HepG2 (cell line): ENCODE results near the gene IDH3A. TPM values are rescaled to one million over a fixed set of nuclear protein-coding genes. Genes with fewer than 3 reads are reported as not detected.
A peak's percentile ranks its signal among the peaks of the same experiment; 100 is the strongest.

Source experiments
- ATAC-seq: fragments of 200-7000 bp; cut with Tn5 transposase; 3 replicates; pipeline ENCODE4 v1.9.1; 2020; ENCODE audit warnings: mild to moderate bottlenecking, moderate library complexity
- BruUV-seq: library from RNA; stranded (reverse); fragments of 400-500 nt; replicated peaks from 2 replicates; lab custom pipeline; 2021; lab: Mats Ljungman, UMichigan
- CTCF ChIA-PET: fragments of 300-600 bp; formaldehyde crosslinking; extraction: SDS; loops from one replicate; lab custom pipeline; 2021; ENCODE audit warnings: low total read pairs, inconsistent platforms, low intra/inter-chr PET ratio; lab: Yijun Ruan, JAX
- POLR2A ChIA-PET: fragments of 350-600 bp; sonication (Branson Sonifier 250); formaldehyde crosslinking; loops from one replicate; lab custom pipeline; 2020; ENCODE audit warnings: antibody characterized with exemption, inconsistent platforms; lab: Yijun Ruan, JAX
- DNase-seq: peaks from one replicate; pipeline ENCODE4 v3.0.0-alpha.2; 2015; ENCODE audit warnings: low spot score
- FAIRE-seq: peaks from 3 replicates; lab custom pipeline; 2011; peaks lifted over from hg19 to GRCh38; lab: Jason Lieb, UNC
- H2AFZ ChIP-seq: one replicate; pipeline ENCODE4 v1.6.1; 2011; ENCODE audit warnings: low read length, inconsistent platforms
- H3K27ac ChIP-seq: fragments of 300-600 bp; 3 replicates; pipeline ENCODE4 v1.8.0; 2011; ENCODE audit warnings: mixed run types, mild to moderate bottlenecking, mixed read lengths, low read length, inconsistent platforms; ENCODE audit not compliant: insufficient read depth; ENCODE audit errors: extremely low read length
- H3K27me3 ChIP-seq, 2 experiments: fragments of 200-600 bp in 1 of 2; 2 replicates in 1 of 2; 3 replicates in 1 of 2; pipeline versions ENCODE4 v1.6.0 to v1.8.0; 2011; ENCODE audit warnings: low read length in 2 of 2, mild to moderate bottlenecking in 2 of 2, moderate library complexity in 2 of 2, inconsistent platforms in 1 of 2; ENCODE audit not compliant: insufficient read depth in 2 of 2, control insufficient read depth in 1 of 2
- H3K36me3 ChIP-seq, 2 experiments: fragments of 200-600 bp in 1 of 2; replicated peaks in 1 of 2; 2 replicates in 1 of 2; 3 replicates in 1 of 2; pipeline versions ENCODE4 v1.5.1 to v1.8.0; 2011; ENCODE audit warnings: low read length in 2 of 2, inconsistent platforms in 1 of 2; ENCODE audit not compliant: insufficient read depth in 2 of 2, control insufficient read depth in 1 of 2
- H3K4me1 ChIP-seq: 2 replicates; pipeline ENCODE4 v1.5.1; 2012; ENCODE audit warnings: low read length, inconsistent platforms; ENCODE audit not compliant: insufficient read depth
- H3K4me2 ChIP-seq: 2 replicates; pipeline ENCODE4 v1.6.0; 2011; ENCODE audit warnings: low read depth, low read length, inconsistent platforms
- H3K4me3 ChIP-seq, 3 experiments: fragments of 200-600 bp in 1 of 3; sonication (generic), shearing (Covaris generic) in 1 of 3; replicated peaks in 1 of 3; 2 replicates each; pipeline ENCODE4 v1.5.1; 2011 to 2016; ENCODE audit warnings: low read length in 3 of 3, inconsistent platforms in 2 of 3, low read depth in 2 of 3, mild to moderate bottlenecking in 2 of 3, control low read depth in 1 of 3, mixed read lengths in 1 of 3; ENCODE audit not compliant: insufficient read depth in 1 of 3
- H3K79me2 ChIP-seq: one replicate; pipeline ENCODE4 v1.6.1; 2011; ENCODE audit warnings: low read length, inconsistent platforms; ENCODE audit not compliant: insufficient read depth
- H3K9ac ChIP-seq: 2 replicates; pipeline ENCODE4 v1.6.0; 2011; ENCODE audit warnings: mild to moderate bottlenecking, low read depth, low read length, inconsistent platforms; ENCODE audit not compliant: insufficient read depth
- H3K9me3 ChIP-seq: 2 replicates; pipeline ENCODE4 v1.5.1; 2012; ENCODE audit warnings: mild to moderate bottlenecking, low read length
- H4K20me1 ChIP-seq: 2 replicates; pipeline ENCODE4 v1.6.0; 2011; ENCODE audit warnings: inconsistent platforms, mild to moderate bottlenecking, low read length, moderate library complexity; ENCODE audit not compliant: insufficient read depth
- ARID5B ChIP-seq: IDR thresholded peaks from 2 replicates; pipeline ENCODE4 v1.4.0; 2020; ENCODE audit warnings: mild to moderate bottlenecking, missing genetic modification reagents
- CCDC6 ChIP-seq: sonication (generic); formaldehyde crosslinking; IDR thresholded peaks from 2 replicates; pipeline ENCODE4 v1.8.1; 2022; ENCODE audit warnings: mild to moderate bottlenecking, missing genetic modification reagents, moderate library complexity
- ELF3 ChIP-seq: IDR thresholded peaks from 2 replicates; pipeline ENCODE4 v1.6.1; 2016; ENCODE audit warnings: missing genetic modification reagents, missing compliant biosample characterization
- FOSL2 ChIP-seq: sonication (generic); formaldehyde crosslinking; IDR thresholded peaks from 2 replicates; pipeline ENCODE4 v1.4.0; 2020; ENCODE audit warnings: missing genetic modification reagents
- FOXK1 ChIP-seq: sonication (generic); formaldehyde crosslinking; IDR thresholded peaks from 2 replicates; pipeline ENCODE4 v1.4.0; 2020; ENCODE audit warnings: low read depth, missing genetic modification reagents, borderline replicate concordance
- GATAD1 ChIP-seq: IDR thresholded peaks from 2 replicates; pipeline ENCODE4 v1.6.1; 2016; ENCODE audit warnings: missing genetic modification reagents, missing compliant biosample characterization
- ISL2 ChIP-seq: sonication (generic); formaldehyde crosslinking; IDR thresholded peaks from 2 replicates; pipeline ENCODE4 v1.5.0; 2020; ENCODE audit warnings: missing genetic modification reagents
- ISX ChIP-seq: sonication (generic); formaldehyde crosslinking; conservative IDR thresholded peaks from 2 replicates; pipeline ENCODE4 v1.5.0; 2020; ENCODE audit warnings: missing genetic modification reagents
- SOX13 ChIP-seq, 3 experiments: fragments of 450-650 bp in 1 of 3; sonication (generic) in 1 of 3; formaldehyde crosslinking in 1 of 3; IDR thresholded peaks in 2 of 3; conservative IDR thresholded peaks in 1 of 3; 2 replicates each; pipeline versions ENCODE4 v1.5.0 to v1.6.1; 2016 to 2020; ENCODE audit warnings: antibody characterized with exemption in 1 of 3, mild to moderate bottlenecking in 1 of 3, missing compliant biosample characterization in 1 of 3, missing genetic modification reagents in 1 of 3, moderate library complexity in 1 of 3
- TERF1 ChIP-seq: sonication (generic); formaldehyde crosslinking; IDR thresholded peaks from 2 replicates; pipeline ENCODE4 v1.8.0; 2022; ENCODE audit warnings: mild to moderate bottlenecking, missing genetic modification reagents, moderate library complexity
- UBTF ChIP-seq: sonication (generic); formaldehyde crosslinking; IDR thresholded peaks from 2 replicates; pipeline ENCODE4 v1.4.0; 2020; ENCODE audit warnings: mild to moderate bottlenecking, missing genetic modification reagents
- ZFP1 ChIP-seq: IDR thresholded peaks from 2 replicates; pipeline ENCODE4 v1.6.1; 2016
- ZNF574 ChIP-seq: sonication (generic); formaldehyde crosslinking; IDR thresholded peaks from 2 replicates; pipeline ENCODE4 v1.4.0; 2020; ENCODE audit warnings: missing genetic modification reagents
- ZSCAN20 ChIP-seq: sonication (generic); formaldehyde crosslinking; IDR thresholded peaks from 2 replicates; pipeline ENCODE4 v1.4.0; 2020; ENCODE audit warnings: missing genetic modification reagents, mild to moderate bottlenecking, borderline replicate concordance
- WGBS: methylation state at CpG from one replicate; pipeline ENCODE4 v1.1.6; 2017; ENCODE audit warnings: low lambda C conversion rate; 5-methylcytosine and 5-hydroxymethylcytosine counted together
- in situ Hi-C: cut with HindIII; loops from 2 replicates; pipeline ENCODE4 v1.10.0; 2017; ENCODE audit warnings: low pct_unique_long_range_greater_than_20kb; ENCODE audit not compliant: extremely low pct_ligation_motif_present
- intact Hi-C: fragments of 100-400 bp; cut with micrococcal nuclease; formaldehyde crosslinking; loops from one replicate; pipeline ENCODE4 v1.10.0; 2022; ENCODE audit not compliant: unreplicated experiment
- polyA plus RNA-seq, 8 experiments: library from polyadenylated mRNA; depleted of rRNA in 3 of 8; stranded (reverse) in 7 of 8; unstranded in 1 of 8; fragments of >200 nt; fragmentation: Illumina TruSeq in 4 of 8; extraction: Trizol in 4 of 8; gene quantifications; 2 replicates each; pipeline versions ENCODE4 v1.2.1 to v1.2.3, GENCODE V29; 2011 to 2016; ENCODE audit warnings: low read depth in 4 of 8, missing spikeins in 1 of 8, mixed read lengths in 1 of 8; ENCODE audit not compliant: insufficient read depth in 1 of 8
- total RNA-seq, 5 experiments: library from RNA; depleted of rRNA; stranded (reverse); fragments of >200 nt; fragmentation: Illumina TruSeq; extraction: Trizol; gene quantifications; 2 replicates each; pipeline ENCODE4 v1.2.3, GENCODE V29; 2016; ENCODE audit warnings: low read depth in 1 of 5

IDH3A gene
- total and polyA plus RNA-seq, 2 of the 13 experiments (the other 11 are each of a cell fraction or from before 2014, with no cell fraction given), result 40.7 to 50.7 TPM

GRCh38 chr15:78127882-78128281 lies 21.3 kb upstream of the IDH3A start:
- no TSS peak for BruUV-seq
- H3K27me3 ChIP-seq, result peaks cover 4 to 14% of the 10 kb centered on the region in 2 experiments; a peak in 2 of 5 replicates
- no peaks in the 10 kb centered on the region for H4K20me1 ChIP-seq
- H3K9me3 ChIP-seq, result no peaks in the 10 kb centered on the region
- DNase-seq (peak; percentile 42), FAIRE-seq (no peak), ATAC-seq (peak; percentile 36)
- no peaks in the 10 kb centered on the region for H3K79me2 ChIP-seq
- peaks cover 39% of the 10 kb centered on the region for H3K4me1 ChIP-seq
- no peak overlapping the region for H3K4me2 ChIP-seq
- POLR2A ChIA-PET, result interaction anchor here (0.6 kb wide), 1 partner anchor 172 kb away, joined by 3 read pairs; no protein-coding TSS in a partner anchor
- no peak overlapping the region for H3K9ac ChIP-seq
- WGBS, result 5% methylated on average over 2 of the region's 2 CpGs
- no peak overlapping the region for H3K27ac ChIP-seq
- H3K36me3 ChIP-seq, result no peaks in the 10 kb centered on the region
- in situ Hi-C loops, result no loop called here
- no peak overlapping the region for H2AFZ ChIP-seq
- CTCF ChIA-PET, result no interaction called here
- intact Hi-C loops, result no loop called here
- H3K4me3 ChIP-seq, result no peak overlapping the region
- TF ChIP-seq ZNF574 (CRISPR knock-in tag) (no peak), ZFP1 (CRISPR knock-in tag) (no peak), ISX (CRISPR knock-in tag) (no peak), SOX13 (IDR thresholded peaks at IDR 0.05) (peak; percentile 65; the same call in 1 of the 2 replicates), SOX13 (CRISPR knock-in tag; conservative IDR thresholded peaks at IDR 0.05 in 1 of 2, IDR thresholded peaks at IDR 0.05 in 1 of 2) (peak in 1 of 2 experiments; percentile 92; a peak in 2 of 4 replicates), GATAD1 (CRISPR knock-in tag) (0 out of 2 replicates have a peak, but pooled peaks have one; percentile 20), FOSL2 (CRISPR knock-in tag) (peak; percentile 4; the same call in 1 of the 2 replicates), ZSCAN20 (CRISPR knock-in tag) (no peak), ARID5B (peak; percentile 74), CCDC6 (CRISPR knock-in tag) (no peak), UBTF (CRISPR knock-in tag) (no peak), FOXK1 (peak; percentile 54; the same call in 1 of the 2 replicates), ISL2 (CRISPR knock-in tag) (no peak), ELF3 (CRISPR knock-in tag) (0 out of 2 replicates have a peak, but pooled peaks have one; percentile 38), TERF1 (CRISPR knock-in tag) (no peak)
